Calu3 (cell line): ENCODE results near the gene MRGPRE. TPM values are rescaled to one million over a fixed set of nuclear protein-coding genes. Genes with fewer than 3 reads are reported as not detected.

ENCODE experiments used
- BruUV-seq: library from RNA; stranded (reverse); fragments of 400-500 nt; replicated peaks from 2 replicates; lab custom pipeline; 2021; lab: Mats Ljungman, UMichigan
- CTCF ChIA-PET: fragments of 300-600 bp; sonication (Branson Sonifier 250); formaldehyde crosslinking; loops from one replicate; lab custom pipeline; 2022; ENCODE audit warnings: antibody characterized with exemption; lab: Charles Lee
- DNase-seq: peaks from one replicate; pipeline ENCODE4 v3.0.0; 2022
- H3K27ac Mint-ChIP-seq: one replicate; pipeline ENCODE4 v1.8.0; 2022; ENCODE audit warnings: mixed read lengths; ENCODE audit not compliant: unreplicated experiment
- H3K27me3 Mint-ChIP-seq: one replicate; pipeline ENCODE4 v1.8.0; 2022; ENCODE audit warnings: mixed read lengths; ENCODE audit not compliant: unreplicated experiment
- H3K36me3 Mint-ChIP-seq: one replicate; pipeline ENCODE4 v1.8.0; 2022; ENCODE audit warnings: mild to moderate bottlenecking, moderate library complexity, mixed read lengths; ENCODE audit not compliant: insufficient read depth, unreplicated experiment
- H3K4me1 Mint-ChIP-seq: one replicate; pipeline ENCODE4 v1.8.0; 2022; ENCODE audit warnings: mild to moderate bottlenecking, low read depth, mixed read lengths; ENCODE audit not compliant: unreplicated experiment
- H3K4me3 Mint-ChIP-seq: one replicate; pipeline ENCODE4 v1.8.0; 2022; ENCODE audit warnings: mild to moderate bottlenecking, low read depth, moderate library complexity, mixed read lengths; ENCODE audit not compliant: unreplicated experiment
- H3K9me3 Mint-ChIP-seq: one replicate; pipeline ENCODE4 v1.8.0; 2022; ENCODE audit warnings: low read depth, mixed read lengths; ENCODE audit not compliant: unreplicated experiment
- CTCF ChIP-seq: fragments of 200-600 bp; IDR thresholded peaks from one replicate; pipeline ENCODE4 v1.8.0; 2022; ENCODE audit warnings: antibody characterized with exemption; ENCODE audit not compliant: unreplicated experiment
- intact Hi-C: fragments of 100-400 bp; cut with micrococcal nuclease; formaldehyde crosslinking; loops from one replicate; pipeline ENCODE4 v1.10.0; 2022; ENCODE audit not compliant: unreplicated experiment
- total RNA-seq: library from RNA; stranded (reverse); gene quantifications from 2 replicates; pipeline ENCODE4 v1.2.3, GENCODE V29; 2022

MRGPRE gene
- total RNA-seq, 1 experiment from 2014 or later, result not detected

GRCh38 chr11:3217818-3218482, 14.3 kb downstream of the MRGPRE start:
- Mint-ChIP-seq H3K36me3 (peaks cover 7% of the 10 kb centered on the region), H3K4me1 (peaks cover 8% of the 10 kb centered on the region), H3K27me3 (peaks cover 100% of the 10 kb centered on the region), H3K27ac (no peak overlapping the region), H3K4me3 (no peak overlapping the region), H3K9me3 (no peaks in the 10 kb centered on the region)
- DNase-seq, result no peak
- BruUV-seq, result no TSS peak
- no peak for TF ChIP-seq CTCF
- intact Hi-C loops, result loop anchor here (5.0 kb wide), 1 partner anchor 181 kb away; no protein-coding TSS in a partner anchor
- CTCF ChIA-PET, result no interaction called here

GRCh38 chr11:3216027-3216525, 16.1 kb downstream of the MRGPRE start:
- TF ChIP-seq CTCF, result no peak
- Mint-ChIP-seq H3K27ac (no peak overlapping the region), H3K27me3 (peaks cover 98% of the 10 kb centered on the region), H3K36me3 (peaks cover 7% of the 10 kb centered on the region), H3K9me3 (no peaks in the 10 kb centered on the region), H3K4me1 (peaks cover 8% of the 10 kb centered on the region), H3K4me3 (no peak overlapping the region)
- BruUV-seq, result no TSS peak
- no peak for DNase-seq
- CTCF ChIA-PET, result no interaction called here
- intact Hi-C loops, result loop anchor here (5.0 kb wide), 1 partner anchor 179 kb away; no protein-coding TSS in a partner anchor

- peaks cover 93% of the 10 kb centered on the region for H3K27me3 Mint-ChIP-seq
- intact Hi-C loops, result loop anchor here (5.0 kb wide), 1 partner anchor 178 kb away; no protein-coding TSS in a partner anchor
- no peak for TF ChIP-seq CTCF
- no peak overlapping the region for H3K4me3 Mint-ChIP-seq
- CTCF ChIA-PET, result no interaction called here
- BruUV-seq, result no TSS peak
- peaks cover 8% of the 10 kb centered on the region for H3K4me1 Mint-ChIP-seq
- no peak overlapping the region for H3K27ac Mint-ChIP-seq
- H3K9me3 Mint-ChIP-seq, result no peaks in the 10 kb centered on the region
- H3K36me3 Mint-ChIP-seq, result peaks cover 7% of the 10 kb centered on the region
- no peak for DNase-seq
These were observed 16.7 kb downstream of the MRGPRE start for GRCh38 chr11:3215346-3216026.

- Mint-ChIP-seq H3K4me3 (no peak overlapping the region), H3K4me1 (peaks cover 8% of the 10 kb centered on the region), H3K27ac (no peak overlapping the region), H3K27me3 (peaks cover 86% of the 10 kb centered on the region), H3K36me3 (peaks cover 7% of the 10 kb centered on the region), H3K9me3 (no peaks in the 10 kb centered on the region)
- no peak for TF ChIP-seq CTCF
- BruUV-seq, result no TSS peak
- no peak for DNase-seq
- intact Hi-C loops, result no loop called here
- CTCF ChIA-PET, result no interaction called here
These were observed 17.9 kb downstream of the MRGPRE start for GRCh38 chr11:3214420-3214699.
